Mononuclear cell (primary cell): ENCODE data around the gene RABGEF1. TPM values are rescaled to one million over a fixed set of nuclear protein-coding genes. Genes with fewer than 3 reads are reported as not detected.
"Not testable (repeated sequence)": the region's sequence is repeated elsewhere in the genome, so short reads cannot be mapped to it uniquely, and the experiment has no call there.

Source experiments
- H3K27me3 ChIP-seq: 2 replicates; pipeline ENCODE4 v1.6.0; 2011; ENCODE audit warnings: low read length, control low read depth; ENCODE audit not compliant: insufficient read depth
- H3K4me1 ChIP-seq: 2 replicates; pipeline ENCODE4 v1.5.1; 2011; ENCODE audit warnings: mild to moderate bottlenecking, low read length, control low read depth; ENCODE audit not compliant: insufficient read depth
- H3K4me3 ChIP-seq: 2 replicates; pipeline ENCODE4 v1.5.1; 2011; ENCODE audit warnings: mild to moderate bottlenecking, low read length, moderate library complexity
- H3K9me3 ChIP-seq: 2 replicates; pipeline ENCODE4 v1.5.1; 2011; ENCODE audit warnings: low read depth, mild to moderate bottlenecking, control low read depth, low read length
- total RNA-seq: library from RNA; depleted of rRNA; stranded (reverse); fragments of >200 nt; gene quantifications from one replicate; pipeline ENCODE4 v1.2.3, GENCODE V29; 2012

RABGEF1 gene
- total RNA-seq, 1 donor, result 52.8 TPM

GRCh38 chr7:66790725-66791124 lies 50.2 kb downstream of the RABGEF1 start:
- no peaks in the 10 kb centered on the region for H3K4me1 ChIP-seq
- no peak overlapping the region for H3K4me3 ChIP-seq
- H3K27me3 ChIP-seq, result no peaks in the 10 kb centered on the region
- H3K9me3 ChIP-seq, result no peaks in the 10 kb centered on the region

- Histone ChIP-seq H3K9me3 (no peaks in the 10 kb centered on the region), H3K4me3 (no peak overlapping the region), H3K4me1 (no peaks in the 10 kb centered on the region), H3K27me3 (no peaks in the 10 kb centered on the region)
Observed at GRCh38 chr7:66800591-66800990, 60.1 kb downstream of the RABGEF1 start.

- H3K4me3 ChIP-seq, result no peak overlapping the region
- no peaks in the 10 kb centered on the region for H3K9me3 ChIP-seq
- H3K4me1 ChIP-seq, result no peaks in the 10 kb centered on the region
- H3K27me3 ChIP-seq, result no peaks in the 10 kb centered on the region
Observed at GRCh38 chr7:66804001-66804400, 63.5 kb downstream of the RABGEF1 start.

GRCh38 chr7:66807736-66808135 lies 67.2 kb downstream of the RABGEF1 start:
- H3K27me3 ChIP-seq, result no peaks in the 10 kb centered on the region

GRCh38 chr7:66810716-66811115 lies 70.2 kb downstream of the RABGEF1 start:
- Histone ChIP-seq H3K9me3 (no peaks in the 10 kb centered on the region), H3K4me3 (no peak overlapping the region), H3K27me3 (no peaks in the 10 kb centered on the region), H3K4me1 (peaks cover 6% of the 10 kb centered on the region)

More at GRCh38 chr7:66807736-66808135, 67.2 kb downstream of the RABGEF1 start:
- Histone ChIP-seq H3K4me1 (peaks cover under 1% of the 10 kb centered on the region), H3K4me3 (no peak overlapping the region), H3K9me3 (no peaks in the 10 kb centered on the region)

- peaks cover 14% of the 10 kb centered on the region for H3K4me1 ChIP-seq
- not testable (repeated sequence) for H3K9me3 ChIP-seq, H3K4me3 ChIP-seq, H3K27me3 ChIP-seq
Observed at GRCh38 chr7:66815186-66815875, 74.8 kb downstream of the RABGEF1 start.

GRCh38 chr7:66815951-66816350 lies 75.4 kb downstream of the RABGEF1 start:
- H3K9me3 ChIP-seq, result no peaks in the 10 kb centered on the region
- H3K27me3 ChIP-seq, result no peaks in the 10 kb centered on the region
- no peak overlapping the region for H3K4me3 ChIP-seq
- peaks cover 14% of the 10 kb centered on the region for H3K4me1 ChIP-seq

GRCh38 chr7:66816658-66817057 lies 76.1 kb downstream of the RABGEF1 start:
- not testable (repeated sequence) for H3K4me3 ChIP-seq, H3K9me3 ChIP-seq, H3K27me3 ChIP-seq
- peaks cover 14% of the 10 kb centered on the region for H3K4me1 ChIP-seq

- H3K27me3 ChIP-seq, H3K4me3 ChIP-seq, H3K9me3 ChIP-seq: not testable (repeated sequence)
- peaks cover 14% of the 10 kb centered on the region for H3K4me1 ChIP-seq
Observed at GRCh38 chr7:66817208-66817795, 76.8 kb downstream of the RABGEF1 start.

- not testable (repeated sequence) for H3K9me3 ChIP-seq, H3K27me3 ChIP-seq, H3K4me3 ChIP-seq
- H3K4me1 ChIP-seq, result peaks cover 11% of the 10 kb centered on the region
Observed at GRCh38 chr7:66817956-66818355, 77.4 kb downstream of the RABGEF1 start.

GRCh38 chr7:66824041-66824440 lies 83.5 kb downstream of the RABGEF1 start:
- Histone ChIP-seq H3K4me1 (no peaks in the 10 kb centered on the region), H3K4me3 (no peak overlapping the region), H3K27me3 (no peaks in the 10 kb centered on the region), H3K9me3 (no peaks in the 10 kb centered on the region)

GRCh38 chr7:66825538-66825937 lies 85.0 kb downstream of the RABGEF1 start:
- not testable (repeated sequence) for H3K4me1 ChIP-seq, H3K9me3 ChIP-seq, H3K27me3 ChIP-seq

GRCh38 chr7:66826649-66827048 lies 86.1 kb downstream of the RABGEF1 start:
- Histone ChIP-seq H3K27me3 (no peaks in the 10 kb centered on the region), H3K4me1 (no peaks in the 10 kb centered on the region), H3K4me3 (no peak overlapping the region), H3K9me3 (no peaks in the 10 kb centered on the region)

More at GRCh38 chr7:66825538-66825937, 85.0 kb downstream of the RABGEF1 start:
- not testable (repeated sequence) for H3K4me3 ChIP-seq

GRCh38 chr7:66830976-66831375 lies 90.4 kb downstream of the RABGEF1 start:
- H3K27me3 ChIP-seq, H3K9me3 ChIP-seq, H3K4me1 ChIP-seq, H3K4me3 ChIP-seq: not testable (repeated sequence)

- Histone ChIP-seq H3K4me3 (no peak overlapping the region), H3K9me3 (no peaks in the 10 kb centered on the region), H3K27me3 (no peaks in the 10 kb centered on the region), H3K4me1 (no peaks in the 10 kb centered on the region)
Observed at GRCh38 chr7:66832531-66833351, 92.2 kb downstream of the RABGEF1 start.
